HepG2 (cell line): ENCODE results near the gene EMC8. TPM values are rescaled to one million over a fixed set of nuclear protein-coding genes. Genes with fewer than 3 reads are reported as not detected.

Experiments used
- CTCF ChIP-seq: sonication (generic); formaldehyde crosslinking; IDR thresholded peaks from 2 replicates; pipeline ENCODE4 v1.5.0; 2020; ENCODE audit warnings: mild to moderate bottlenecking, missing genetic modification reagents, moderate library complexity
- FOXA3 ChIP-seq: IDR thresholded peaks from 2 replicates; pipeline ENCODE4 v1.6.1; 2016; ENCODE audit warnings: missing genetic modification reagents, missing compliant biosample characterization
- FOXM1 ChIP-seq: sonication (generic); formaldehyde crosslinking; IDR thresholded peaks from 2 replicates; pipeline ENCODE4 v1.5.0; 2020; ENCODE audit warnings: missing genetic modification reagents
- HNF1A ChIP-seq, 2 experiments: sonication (generic) in 1 of 2; formaldehyde crosslinking in 1 of 2; IDR thresholded peaks; 2 replicates each; pipeline versions ENCODE4 v1.4.0 to v1.6.1; 2016 to 2020; ENCODE audit warnings: borderline replicate concordance in 1 of 2, low read depth in 1 of 2, mild to moderate bottlenecking in 1 of 2, missing genetic modification reagents in 1 of 2
- HNRNPH1 ChIP-seq: fragments of 200-400 bp; formaldehyde crosslinking; optimal IDR thresholded peaks from 2 replicates; pipeline ENCODE3; 2017; ENCODE audit warnings: mild to moderate bottlenecking, low read depth, low read length
- KDM2A ChIP-seq: sonication (generic); formaldehyde crosslinking; IDR thresholded peaks from 2 replicates; pipeline ENCODE4 v1.4.0; 2020; ENCODE audit warnings: low read depth, missing genetic modification reagents, borderline replicate concordance
- PATZ1 ChIP-seq: sonication (generic); formaldehyde crosslinking; IDR thresholded peaks from 2 replicates; pipeline ENCODE4 v1.4.0; 2020; ENCODE audit warnings: missing genetic modification reagents
- SMC3 ChIP-seq: IDR thresholded peaks from 2 replicates; pipeline ENCODE4 v1.6.1; 2011; ENCODE audit warnings: low read length, improper control_type of control experiment
- SNAPC5 ChIP-seq: sonication (generic); formaldehyde crosslinking; IDR thresholded peaks from 2 replicates; pipeline ENCODE4 v1.8.1; 2023; ENCODE audit warnings: mild to moderate bottlenecking, missing genetic modification reagents, borderline replicate concordance
- SRSF1 ChIP-seq: fragments of 200-400 bp; formaldehyde crosslinking; optimal IDR thresholded peaks from 2 replicates; pipeline ENCODE3; 2017; ENCODE audit warnings: mild to moderate bottlenecking, low read depth, low read length, moderate library complexity
- TBL1XR1 ChIP-seq: fragments of 150-350 bp; IDR thresholded peaks from 2 replicates; pipeline ENCODE4 v1.6.1; 2014; ENCODE audit warnings: borderline replicate concordance, low read length; ENCODE audit not compliant: partially characterized antibody
- TEAD3 ChIP-seq: optimal IDR thresholded peaks from 2 replicates; pipeline ENCODE3; 2016; ENCODE audit warnings: borderline replicate concordance
- XRCC5 ChIP-seq: fragments of 200-400 bp; formaldehyde crosslinking; optimal IDR thresholded peaks from 2 replicates; pipeline ENCODE3; 2017; ENCODE audit warnings: mild to moderate bottlenecking, low read length
- ZBTB4 ChIP-seq: sonication (generic); formaldehyde crosslinking; IDR thresholded peaks from 2 replicates; pipeline ENCODE4 v1.4.0; 2020; ENCODE audit warnings: missing genetic modification reagents, mild to moderate bottlenecking, borderline replicate concordance
- ZC3H13 ChIP-seq: sonication (generic); formaldehyde crosslinking; IDR thresholded peaks from 2 replicates; pipeline ENCODE4 v1.8.1; 2023; ENCODE audit warnings: mild to moderate bottlenecking, missing genetic modification reagents, moderate library complexity
- ZFP62 ChIP-seq: sonication (generic); formaldehyde crosslinking; IDR thresholded peaks from 2 replicates; pipeline ENCODE4 v1.4.0; 2020; ENCODE audit warnings: missing genetic modification reagents
- ZNF777 ChIP-seq: sonication (generic); formaldehyde crosslinking; IDR thresholded peaks from 2 replicates; pipeline ENCODE4 v1.4.0; 2020; ENCODE audit warnings: missing genetic modification reagents
- polyA plus RNA-seq, 8 experiments: library from polyadenylated mRNA; depleted of rRNA in 3 of 8; stranded (reverse) in 7 of 8; unstranded in 1 of 8; fragments of >200 nt; fragmentation: Illumina TruSeq in 4 of 8; extraction: Trizol in 4 of 8; gene quantifications; 2 replicates each; pipeline versions ENCODE4 v1.2.1 to v1.2.3, GENCODE V29; 2011 to 2016; ENCODE audit warnings: low read depth in 4 of 8, missing spikeins in 1 of 8, mixed read lengths in 1 of 8; ENCODE audit not compliant: insufficient read depth in 1 of 8
- total RNA-seq, 5 experiments: library from RNA; depleted of rRNA; stranded (reverse); fragments of >200 nt; fragmentation: Illumina TruSeq; extraction: Trizol; gene quantifications; 2 replicates each; pipeline ENCODE4 v1.2.3, GENCODE V29; 2016; ENCODE audit warnings: low read depth in 1 of 5

EMC8 gene
- total and polyA plus RNA-seq, 2 of the 13 experiments (the other 11 are each of a cell fraction or from before 2014, with no cell fraction given) = 55.0 to 76.0 TPM

- TF ChIP-seq HNF1A (IDR thresholded peaks at IDR 0.05; ENCODE audit: low read depth) (no peak), HNF1A (CRISPR knock-in tag; IDR thresholded peaks at IDR 0.05; ENCODE audit: borderline replicate concordance) (no peak), KDM2A (CRISPR knock-in tag) (peak; percentile 56; the same call in 1 of the 2 replicates), TEAD3 (CRISPR knock-in tag) (peak; percentile 41), ZFP62 (CRISPR knock-in tag) (no peak), ZC3H13 (CRISPR knock-in tag) (no peak), SRSF1 (no peak), HNRNPH1 (no peak), ZBTB4 (CRISPR knock-in tag) (no peak), ZNF777 (CRISPR knock-in tag) (no peak), FOXM1 (CRISPR knock-in tag) (no peak), SNAPC5 (CRISPR knock-in tag) (0 out of 2 replicates have a peak, but pooled peaks have one; percentile 31), XRCC5 (peak; percentile 65), TBL1XR1 (no peak), FOXA3 (CRISPR knock-in tag) (no peak), CTCF (CRISPR knock-in tag) (peak; percentile 88), PATZ1 (CRISPR knock-in tag) (no peak), SMC3 (peak; percentile 83)
Measured at GRCh38 chr16:85819245-85819644, 19.9 kb upstream of the EMC8 start (continued).
